HS-27A (cell line): Measurements from ENCODE around the gene CDCA4.

ENCODE experiments used
- DNase-seq: peaks from one replicate; pipeline ENCODE4 v3.0.0-alpha.2; 2012; ENCODE audit warnings: low read depth, missing footprints

The CDCA4 gene

DNA sequence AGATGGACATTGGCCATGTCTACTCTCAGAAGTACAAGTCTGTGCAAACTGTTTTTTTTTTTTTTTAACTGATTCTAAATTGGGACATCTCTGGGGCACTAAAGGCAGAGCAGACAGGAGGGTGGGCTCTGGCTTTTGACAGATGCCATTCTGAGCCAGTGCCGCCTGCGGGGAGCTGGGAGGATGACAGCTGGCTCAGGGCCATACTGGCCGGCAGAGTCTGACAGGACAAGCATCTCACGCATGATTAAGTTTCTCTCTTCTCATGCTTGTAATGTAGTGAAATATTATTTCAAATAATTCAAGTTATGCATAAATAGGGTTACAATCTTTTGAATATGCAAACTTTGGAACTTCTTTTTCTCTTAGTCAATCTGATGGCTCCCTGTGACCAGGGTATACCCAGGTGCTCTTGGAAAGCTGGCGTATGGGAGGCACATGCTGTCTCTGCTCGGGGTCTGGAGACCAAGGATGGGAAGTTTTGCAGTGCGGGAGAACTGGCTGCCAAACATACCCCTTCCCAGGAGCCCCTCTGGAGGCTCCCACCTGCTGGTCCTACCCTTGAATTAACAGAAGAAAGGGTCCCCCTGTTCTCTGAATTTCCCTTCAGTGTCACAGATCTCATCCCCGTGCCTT is 7.6 kb downstream of the CDCA4 start:
- DNase-seq, result no peak

DNA sequence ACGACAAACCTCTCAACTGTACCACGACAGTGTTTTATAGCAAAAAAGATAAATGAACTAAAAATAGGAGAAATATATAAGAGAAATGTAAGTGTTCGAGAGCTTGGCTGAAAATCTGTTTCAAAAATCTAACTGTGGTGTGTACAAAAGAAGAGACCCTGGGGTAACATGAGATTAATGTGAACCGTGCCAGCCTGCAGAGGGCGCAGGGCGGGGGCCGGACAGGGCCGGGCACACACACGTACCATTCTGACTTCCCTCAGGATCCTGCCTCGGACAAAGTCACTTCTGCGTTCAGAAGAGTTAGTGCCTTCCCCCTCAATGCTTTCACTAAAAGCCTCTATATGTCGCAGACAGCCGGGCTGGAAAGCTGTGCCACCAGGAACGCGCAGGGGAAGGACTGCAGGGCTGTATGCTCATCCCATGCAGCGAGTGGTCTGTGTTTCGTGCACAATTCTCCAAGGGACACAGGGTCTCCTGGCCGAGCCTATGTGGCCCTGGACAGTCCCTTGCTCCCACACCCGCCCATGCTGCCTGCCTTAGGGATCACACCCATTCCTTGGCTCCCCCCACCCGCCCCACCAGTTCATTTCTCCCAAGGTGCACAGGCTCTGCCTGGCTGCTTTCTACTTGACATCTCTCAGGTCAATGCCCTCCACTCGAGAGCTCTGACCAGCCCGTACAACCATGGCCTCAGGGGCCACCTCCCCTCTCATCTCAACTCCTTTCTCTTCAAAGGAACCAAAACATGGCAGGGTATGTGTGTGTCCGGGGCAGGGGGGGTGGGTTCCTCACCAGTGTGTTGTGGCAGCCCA is 8.5 kb downstream of the CDCA4 start:
- DNase-seq, result no peak

DNA sequence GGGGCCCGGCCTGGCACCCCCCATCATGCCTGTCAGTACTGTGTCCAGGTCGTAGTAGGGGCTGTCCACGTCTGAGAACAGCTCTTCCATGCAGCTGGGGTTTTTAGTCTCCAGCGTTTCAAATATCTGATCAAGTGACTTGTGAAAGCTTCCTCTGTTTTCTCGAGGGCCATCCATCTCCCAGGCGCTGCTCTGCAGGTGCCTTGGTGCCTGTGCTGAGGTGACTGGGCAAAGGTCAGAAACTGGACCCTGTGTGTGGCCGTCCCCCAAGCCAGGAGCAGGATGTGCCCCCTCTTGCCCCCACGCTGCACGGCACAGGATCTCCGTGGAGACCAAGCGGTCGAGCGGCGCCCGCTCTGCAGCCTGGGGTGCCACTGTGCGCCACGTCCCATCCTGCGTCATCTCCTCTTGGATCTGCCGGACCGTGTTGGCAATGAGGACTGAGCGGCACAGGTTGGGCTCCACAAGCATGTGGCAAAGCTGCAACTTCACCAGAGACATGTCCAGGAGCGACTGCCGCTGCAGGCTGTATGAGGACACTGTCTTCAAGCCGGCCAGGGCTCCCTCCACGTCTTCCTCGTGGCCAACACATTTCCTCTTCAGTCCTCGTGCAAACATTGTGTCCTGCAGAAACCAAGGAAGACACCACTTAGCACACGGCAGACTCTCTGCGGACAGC is 9.4 kb downstream of the CDCA4 start:
- no peak for DNase-seq

DNA sequence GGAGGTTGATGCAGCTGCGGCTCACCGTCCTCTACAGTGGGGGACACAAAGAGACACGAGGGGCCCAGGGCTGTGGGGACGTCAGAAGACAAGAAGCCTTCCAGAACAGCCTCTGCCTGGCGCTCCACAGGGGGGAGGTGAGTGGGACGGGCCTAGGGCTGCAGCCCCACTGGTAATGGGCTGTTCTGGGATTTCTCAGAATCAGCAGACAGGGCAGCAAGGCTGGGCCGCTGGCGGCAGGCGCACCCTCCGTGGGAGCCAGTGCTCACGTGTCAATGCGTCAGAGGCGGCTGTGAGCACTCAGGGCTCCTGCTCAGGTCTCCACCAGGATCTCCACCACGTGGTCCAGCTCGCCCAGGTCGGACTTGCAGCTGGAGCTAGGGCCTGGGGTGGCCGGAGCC is 10.0 kb downstream of the CDCA4 start:
- DNase-seq, result no peak

DNA sequence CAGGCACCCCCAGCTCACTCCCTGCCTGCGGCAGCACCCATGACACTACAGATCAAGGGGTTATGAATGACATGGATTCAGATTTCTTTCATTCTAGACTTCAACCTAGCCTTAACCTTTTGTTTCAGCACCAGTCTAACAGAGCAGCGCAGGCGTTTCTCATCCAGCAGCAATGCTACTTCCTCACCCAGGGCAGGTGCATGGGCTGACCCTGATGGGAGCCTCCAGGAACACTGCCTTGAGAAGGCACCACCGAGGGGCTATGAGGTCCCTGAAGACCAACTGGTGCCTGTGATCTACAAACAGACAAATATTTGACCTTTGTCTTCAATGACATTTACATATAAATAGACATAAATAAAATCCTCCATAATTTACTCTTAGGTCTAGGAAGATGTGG is 10.8 kb downstream of the CDCA4 start:
- no peak for DNase-seq

DNA sequence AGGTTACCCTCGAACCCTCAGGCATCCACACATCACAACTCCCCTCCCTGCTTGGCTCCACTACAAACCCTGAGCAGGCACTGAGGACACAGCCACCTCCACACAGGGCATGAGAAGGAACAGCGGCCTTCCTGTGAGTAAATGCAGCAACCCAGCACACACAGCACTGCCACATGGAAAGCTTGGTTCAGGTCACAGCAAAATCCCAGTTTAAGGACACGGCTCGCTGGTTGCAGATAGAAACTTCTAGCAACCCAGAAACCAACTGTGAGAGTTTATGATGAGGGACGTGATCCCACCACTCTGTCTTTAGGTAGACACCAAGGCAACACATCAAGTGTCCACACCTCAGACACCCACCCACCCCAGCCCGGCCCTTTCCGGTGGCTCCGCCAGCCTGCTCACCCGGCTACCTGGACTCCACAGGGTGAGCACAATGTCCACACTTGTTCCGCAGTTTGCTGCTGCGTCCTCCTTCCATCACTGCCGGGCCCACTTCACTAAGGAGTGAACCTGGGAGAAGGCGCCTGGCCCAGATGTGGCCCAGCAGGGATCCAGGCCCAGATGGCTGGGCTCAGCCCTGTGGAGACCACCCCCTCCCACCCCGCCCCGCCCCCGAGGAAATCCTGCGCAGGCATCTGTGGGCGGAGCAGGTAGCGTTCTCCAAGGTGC is 13.2 kb downstream of the CDCA4 start:
- DNase-seq, result no peak

DNA sequence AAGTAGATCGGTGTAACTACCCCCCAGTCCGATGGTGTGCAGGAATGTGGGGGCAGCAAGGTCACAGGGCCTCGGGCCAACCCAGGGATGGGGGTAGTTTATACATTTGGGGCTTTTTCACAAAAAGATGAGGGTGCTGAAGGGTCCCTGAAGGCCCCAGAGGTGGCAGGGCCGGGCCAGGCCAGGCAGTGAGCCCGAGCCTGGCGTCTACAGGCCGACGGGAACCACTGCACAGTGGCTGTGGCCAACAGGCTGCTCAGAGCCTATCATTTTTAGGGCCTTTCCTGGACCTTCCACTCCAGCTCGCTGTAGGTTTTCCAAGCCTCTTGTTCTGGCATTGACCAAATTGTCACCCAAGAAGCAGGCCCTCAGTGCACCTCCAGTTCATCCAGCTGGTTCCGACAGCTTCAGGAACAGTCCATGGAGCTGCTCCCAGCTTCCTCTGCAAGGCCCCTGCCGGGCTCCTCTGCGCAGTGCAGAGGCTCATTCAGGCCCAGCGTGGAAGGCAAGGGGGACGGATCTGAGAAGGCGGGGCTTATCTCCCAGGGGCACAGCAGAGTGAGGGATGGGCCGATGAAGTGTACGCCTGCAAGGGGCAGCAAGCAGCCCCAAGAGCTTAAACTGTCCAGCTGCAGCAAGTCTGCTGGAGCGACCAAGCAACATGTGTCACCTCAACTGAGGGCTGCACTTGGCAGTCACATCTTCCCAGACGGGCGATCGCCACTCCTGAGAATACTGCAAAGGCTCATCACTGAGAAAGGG is 13.9 kb downstream of the CDCA4 start:
- DNase-seq, result no peak

DNA sequence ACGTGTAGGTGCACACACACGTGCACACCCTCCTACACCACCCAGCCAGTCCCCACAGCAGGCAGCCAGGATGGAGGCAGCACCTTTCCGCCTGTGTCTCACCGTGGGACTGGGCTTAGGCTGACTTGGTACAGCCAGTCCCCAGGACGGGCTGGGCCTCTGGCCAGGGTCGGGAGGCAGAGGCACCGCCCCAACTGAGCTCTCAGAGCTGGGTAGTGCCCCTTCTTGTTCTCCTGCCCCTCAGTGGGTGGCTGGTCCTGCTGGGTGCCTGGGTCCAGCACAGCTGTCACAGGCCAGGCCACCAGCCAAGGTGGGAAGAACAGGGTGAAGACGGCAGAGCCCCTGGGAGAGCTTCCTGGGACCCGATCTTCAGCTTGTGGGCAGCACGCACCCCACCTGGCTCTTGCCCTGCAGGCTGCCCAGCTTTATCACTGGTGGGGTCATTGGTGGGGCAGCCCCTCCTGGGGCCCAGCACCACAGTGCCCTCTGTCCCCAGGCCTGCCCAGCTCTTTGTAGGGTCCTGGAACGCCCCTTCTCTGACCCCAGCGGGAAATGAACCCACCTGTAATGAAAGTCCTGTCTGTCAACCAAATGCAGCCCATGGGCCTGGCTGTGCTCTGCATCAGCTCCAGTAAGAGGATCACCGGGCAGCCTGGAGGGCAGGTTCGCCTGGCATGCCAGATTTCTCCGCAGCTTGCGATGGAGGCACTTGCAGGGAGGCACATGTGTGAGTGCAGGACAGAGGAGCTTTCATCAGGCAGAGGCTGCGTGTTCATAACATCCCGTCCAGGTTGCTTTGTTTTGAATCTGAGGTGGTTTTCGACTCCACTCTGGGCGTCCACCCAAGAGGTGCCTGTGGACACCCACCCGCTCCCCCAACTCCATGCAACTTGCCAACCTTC is 14.7 kb downstream of the CDCA4 start:
- DNase-seq, result no peak

DNA sequence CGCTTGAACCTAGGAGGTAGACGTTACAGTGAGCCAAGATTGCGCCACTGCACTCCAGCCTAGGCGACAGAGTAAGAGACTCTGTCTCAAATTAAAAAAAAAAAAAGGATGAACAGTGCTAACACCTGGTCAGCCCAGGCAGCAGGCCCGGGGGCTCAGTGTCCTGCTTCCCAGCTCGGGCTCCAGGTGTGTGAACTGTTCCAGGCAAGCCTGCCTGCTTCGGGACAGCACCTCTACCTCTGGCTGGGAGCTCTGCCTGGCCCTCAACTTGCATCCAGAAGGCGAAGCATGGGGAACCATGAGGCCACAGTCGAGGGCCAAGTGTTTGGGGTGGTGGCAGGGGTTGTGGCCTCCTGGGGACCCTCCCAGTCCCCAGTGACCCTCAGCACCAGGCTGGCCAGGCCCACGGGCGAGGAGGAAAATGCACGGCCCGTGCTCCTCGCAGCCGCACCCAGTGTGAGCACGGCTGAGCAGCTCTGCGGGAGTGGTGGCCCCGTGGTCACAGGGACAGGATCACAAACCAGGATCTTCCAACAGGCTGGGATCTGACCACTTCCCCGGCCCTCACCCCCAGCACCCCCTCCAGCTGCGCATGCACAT is 15.5 kb downstream of the CDCA4 start:
- DNase-seq, result no peak

DNA sequence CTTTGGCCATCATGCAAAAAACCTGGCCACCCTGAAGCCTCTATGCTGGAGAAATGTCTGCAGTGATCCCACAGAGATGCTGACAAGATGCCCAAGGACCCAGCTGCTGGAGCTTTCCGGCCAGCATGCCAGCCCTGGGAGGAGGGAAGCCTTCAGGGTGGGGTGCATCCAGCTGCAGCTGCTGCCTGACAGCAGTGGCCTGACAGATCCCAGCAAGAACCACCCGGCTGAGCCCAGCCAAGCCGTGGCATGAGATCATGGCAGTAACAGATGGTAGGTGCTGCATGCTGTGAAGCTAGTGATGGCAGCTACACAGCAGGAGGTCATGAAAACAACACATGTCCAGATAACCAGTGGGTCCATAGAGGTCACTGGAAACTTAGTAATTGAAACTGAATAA is 21.5 kb downstream of the CDCA4 start:
- DNase-seq, result no peak

DNA sequence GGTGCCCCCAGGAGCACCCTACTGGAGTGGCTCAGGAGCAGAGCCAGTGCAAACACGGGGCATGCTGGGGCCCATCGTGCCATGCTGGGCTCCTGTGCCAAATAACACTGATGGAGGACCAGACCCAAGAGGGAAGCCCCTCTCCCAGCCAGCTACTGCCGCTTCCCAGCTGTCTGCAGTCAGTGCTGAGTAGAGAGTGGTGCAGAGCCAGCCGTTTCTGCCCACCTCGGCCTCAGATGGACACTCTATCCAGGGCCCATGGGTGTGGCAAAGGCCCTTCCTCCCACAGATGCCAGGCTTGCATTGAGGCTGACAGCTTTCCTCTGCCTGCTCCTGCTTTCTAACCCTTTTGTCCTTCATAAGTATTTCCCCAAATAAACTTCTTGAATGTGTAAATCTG is 22.1 kb downstream of the CDCA4 start:
- DNase-seq, result no peak

DNA sequence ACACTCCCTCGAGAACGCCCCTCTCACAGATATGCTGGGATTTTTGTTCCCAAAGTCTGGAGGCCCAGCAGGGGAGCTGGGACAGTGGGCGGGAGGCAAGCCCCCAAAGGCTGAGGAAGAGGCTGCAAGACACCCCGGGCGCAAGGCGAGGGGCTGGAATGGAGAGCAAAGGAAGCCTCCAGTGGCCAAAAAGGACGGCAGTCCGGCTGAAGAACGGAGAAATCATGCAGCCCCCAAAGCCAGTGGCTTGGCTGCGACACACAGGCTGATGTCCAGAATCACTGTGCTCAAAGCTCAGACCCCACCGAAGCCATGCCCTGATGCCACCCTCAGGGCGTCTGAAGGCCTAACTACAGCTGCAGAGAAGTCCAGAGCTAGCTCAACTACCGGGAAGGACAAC is 24.4 kb downstream of the CDCA4 start:
- DNase-seq, result no peak

DNA sequence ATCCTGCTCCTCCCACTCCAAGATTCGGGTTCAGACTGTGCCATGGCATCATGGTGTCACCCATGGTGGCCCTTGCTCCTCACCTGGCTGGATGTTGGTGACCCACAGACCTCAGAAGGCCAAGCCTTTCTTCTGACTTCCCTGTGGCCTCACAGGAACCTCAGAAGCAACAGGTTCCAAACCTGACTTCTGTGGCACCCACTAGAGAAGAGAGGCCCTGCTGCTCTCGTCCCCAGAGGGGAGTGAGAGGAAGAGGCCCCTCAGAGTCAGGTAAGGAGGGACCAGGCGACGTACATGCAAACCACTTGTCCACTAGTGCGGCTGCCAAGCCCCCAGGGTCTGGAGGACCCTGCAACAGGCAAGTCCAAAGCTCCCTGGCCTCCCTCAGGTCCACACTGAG is 24.9 kb downstream of the CDCA4 start:
- no peak for DNase-seq

DNA sequence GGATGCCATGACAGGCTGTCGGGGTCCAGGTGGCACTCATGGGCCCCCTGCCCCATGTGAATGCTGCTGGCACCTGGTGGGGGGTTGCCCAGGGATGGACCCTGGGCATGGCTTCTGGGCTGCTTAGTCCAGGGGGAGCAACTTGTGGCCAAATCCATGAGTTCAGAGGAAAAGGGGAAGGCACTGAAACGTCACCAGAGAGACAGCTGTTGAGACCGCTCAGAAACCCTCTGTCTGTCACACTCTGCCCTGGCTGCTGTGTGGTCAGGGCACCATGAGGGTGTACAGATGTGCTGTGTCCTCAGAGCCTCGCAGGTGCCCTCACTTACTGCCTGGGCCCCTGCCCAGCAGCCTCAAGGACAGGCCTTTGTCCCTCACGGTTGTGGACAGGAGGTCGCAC is 25.9 kb downstream of the CDCA4 start:
- no peak for DNase-seq

DNA sequence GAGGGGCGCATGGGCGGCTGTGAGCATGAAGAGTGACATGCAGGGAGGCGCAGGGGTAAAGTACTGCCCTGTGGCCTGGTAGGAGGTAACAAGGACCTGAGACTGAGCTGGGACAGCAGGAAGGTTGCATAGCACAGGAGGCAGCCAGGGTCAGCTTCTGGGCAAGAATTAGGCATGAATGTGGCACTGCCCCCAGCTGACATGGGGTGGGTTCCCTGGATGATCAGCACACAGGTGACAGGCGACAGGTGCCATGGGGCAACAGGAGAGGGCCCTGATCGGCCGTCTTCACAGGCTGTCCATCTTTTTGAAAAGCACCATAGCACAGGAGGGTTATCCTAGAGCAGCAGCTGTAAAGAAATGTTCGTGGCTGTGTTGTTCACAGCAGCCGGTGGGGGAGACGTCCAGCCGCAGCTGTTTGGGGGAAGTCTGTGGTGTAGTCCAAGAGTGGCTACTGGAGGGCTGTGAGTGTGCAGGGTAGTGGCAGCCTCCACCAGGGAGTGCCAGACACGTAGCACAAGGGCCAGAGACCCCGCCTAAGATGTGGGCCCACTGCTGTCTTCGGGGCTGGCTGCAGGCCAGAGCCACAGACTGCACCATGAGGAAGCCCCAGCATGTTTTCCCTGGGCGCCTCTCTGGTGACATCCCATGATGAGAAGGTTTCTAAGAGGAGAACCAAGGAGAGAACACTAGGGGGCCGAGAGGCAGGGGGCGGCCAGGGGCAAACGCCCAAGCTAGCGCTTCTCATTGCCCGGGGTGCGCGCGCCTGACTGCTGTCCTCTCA is 26.9 kb downstream of the CDCA4 start:
- DNase-seq, result no peak

DNA sequence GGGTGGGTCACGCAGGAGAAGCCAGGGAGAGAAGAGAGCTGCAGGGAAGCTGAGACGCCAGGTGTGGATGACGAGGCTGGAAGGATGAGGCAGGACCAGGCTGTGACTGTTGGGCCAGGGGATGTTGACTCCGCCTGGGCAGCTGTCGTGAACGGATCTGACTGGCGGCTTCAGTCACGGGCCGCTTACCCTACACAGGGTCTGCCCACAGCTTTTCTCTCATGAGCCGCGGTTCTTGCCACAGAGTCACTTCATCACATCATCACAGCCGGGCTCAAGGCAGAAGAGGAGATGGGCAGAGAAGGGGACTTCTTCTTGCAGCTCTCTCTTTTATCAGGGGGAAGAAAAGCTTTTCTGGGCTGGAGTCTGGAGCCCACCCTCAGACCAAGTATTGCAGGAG is 27.6 kb downstream of the CDCA4 start:
- no peak for DNase-seq

DNA sequence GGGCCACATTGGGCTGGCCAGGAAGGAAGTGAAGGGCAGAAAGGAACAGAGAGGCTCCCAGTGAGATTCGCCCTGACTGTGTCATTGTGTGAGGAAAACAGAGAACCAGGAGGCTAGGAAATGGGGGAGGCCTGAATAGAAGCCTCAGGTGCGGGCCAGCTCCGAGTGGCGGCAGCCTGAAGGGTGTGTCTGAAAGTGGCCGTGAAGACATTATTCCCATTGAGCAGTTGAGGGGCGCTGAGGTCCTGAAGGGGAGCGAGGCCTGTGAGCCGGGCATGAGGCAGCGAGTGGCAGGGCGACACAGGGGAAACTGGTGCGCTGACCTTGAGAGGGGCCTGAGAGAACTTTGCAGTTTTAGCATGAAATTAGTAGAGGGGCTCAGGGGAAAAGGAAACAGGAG is 28.4 kb downstream of the CDCA4 start:
- DNase-seq, result no peak

DNA sequence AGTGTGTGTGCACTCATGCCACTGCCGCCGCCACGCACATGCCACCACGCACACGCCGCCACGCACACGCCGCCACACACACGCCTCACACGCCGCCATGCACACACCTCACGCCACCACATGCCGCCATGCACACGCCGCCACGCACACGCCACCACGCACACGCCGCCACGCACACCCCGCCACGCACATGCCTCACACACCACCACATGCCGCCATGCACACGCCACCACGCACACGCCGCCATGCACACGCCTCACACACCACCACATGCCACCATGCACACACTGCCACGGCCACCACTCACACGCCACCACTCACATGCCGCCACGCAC is 29.0 kb downstream of the CDCA4 start:
- no peak for DNase-seq

DNA sequence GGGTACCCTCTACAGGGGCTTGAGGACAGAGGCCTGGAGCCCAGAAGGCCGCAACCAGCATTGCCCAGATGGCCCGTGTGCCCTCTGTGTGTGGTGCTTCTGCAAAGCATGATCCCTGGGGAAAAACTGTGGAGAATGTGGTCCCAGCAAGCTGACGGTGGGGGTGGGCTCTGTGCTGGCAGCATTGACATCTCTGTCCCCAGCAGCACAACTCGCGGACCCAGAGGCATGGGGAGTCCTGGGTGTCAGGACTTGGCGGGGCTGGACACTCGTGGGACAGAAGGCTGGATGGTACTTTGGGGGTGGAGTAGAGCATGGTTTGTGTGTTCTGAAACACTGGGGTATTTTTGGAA is 31.0 kb downstream of the CDCA4 start:
- no peak for DNase-seq
